ENCODE results near the gene SGSM2. TPM values are rescaled to one million over a fixed set of nuclear protein-coding genes. Genes with fewer than 3 reads are reported as not detected.

Gene SGSM2
- polyA plus RNA-seq, 3 donors = 3.0 to 130 (median 3.5) TPM

DNA sequence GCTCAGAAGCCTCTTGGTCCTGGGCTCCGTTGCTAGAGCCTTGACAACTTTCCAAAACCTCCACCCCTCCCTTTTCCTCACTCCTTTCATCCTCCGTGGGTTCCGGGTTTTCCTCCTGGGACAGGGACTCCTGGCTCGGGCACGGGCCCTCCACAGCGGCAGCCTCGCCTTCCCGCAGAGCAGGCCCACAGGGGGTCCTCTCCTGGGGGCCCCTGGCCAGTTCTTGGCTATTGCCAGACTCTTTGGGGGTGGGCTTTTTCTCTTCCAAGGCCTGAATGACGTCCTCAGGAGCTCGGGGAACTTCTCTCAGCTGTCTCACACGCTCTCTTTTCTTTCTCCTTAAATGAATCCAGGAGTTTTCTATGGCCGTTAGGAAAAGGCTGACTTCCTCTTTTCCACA is 82.9 kb downstream of the SGSM2 start:
- peaks cover 39 to 55% of the 10 kb centered on the region in 2 donors for H3K36me3 Mint-ChIP-seq
- no peak for DNase-seq
- intact Hi-C loops (cut with micrococcal nuclease) = no loop called here
- H3K4me3 Mint-ChIP-seq = no peak overlapping the region
- H3K27ac ChIP-seq (ENCODE audit: low read depth in 1 of 2, low read length in 2 of 2) = peak overlapping the region in 1 of 2 donors; percentile 20
- H3K4me1 ChIP-seq (ENCODE audit: control insufficient read depth in 1 of 2, insufficient read depth in 2 of 2, low read length in 2 of 2) = peaks cover 0 to 8% of the 10 kb centered on the region in 2 donors
- H3K9ac ChIP-seq (ENCODE audit: insufficient read depth, low read length, poor library complexity, severe bottlenecking) = no peak overlapping the region
- H3K9me3 Mint-ChIP-seq = no peaks in the 10 kb centered on the region
- H3K27ac Mint-ChIP-seq = peak overlapping the region in 3 of 7 donors; percentile 22 to 41 (median 37)
- no peaks in the 10 kb centered on the region for H3K27me3 ChIP-seq (ENCODE audit: control insufficient read depth in 2 of 2, insufficient read depth in 2 of 2, low read length in 2 of 2)
- WGBS (ENCODE audit: insufficient coverage) = 100% methylated on average over 8 of the region's 12 CpGs
- H3K4me1 Mint-ChIP-seq = peaks cover 6% of the 10 kb centered on the region
- H3K4me3 ChIP-seq (replicated peaks in 1 of 3; ENCODE audit: low read depth in 2 of 3, low read length in 3 of 3) = no peak overlapping the region
- no peaks in the 10 kb centered on the region for H3K79me2 ChIP-seq (ENCODE audit: insufficient read depth, low read length)
- H3K36me3 ChIP-seq (replicated peaks in 1 of 2; ENCODE audit: control insufficient read depth in 1 of 2, insufficient read depth in 2 of 2, low read length in 2 of 2) = peaks cover 24 to 54% of the 10 kb centered on the region in 2 donors
- H3K27me3 Mint-ChIP-seq (ENCODE audit: low read depth in 3 of 3) = peaks cover 0 to 2% (median 2%) of the 10 kb centered on the region in 3 donors
- no peaks in the 10 kb centered on the region for H3K9me3 ChIP-seq (replicated peaks in 1 of 2; ENCODE audit: control insufficient read depth in 1 of 2, insufficient read depth in 1 of 2, low read length in 2 of 2)
- no peaks in the 10 kb centered on the region for H4K20me1 ChIP-seq (ENCODE audit: insufficient read depth, low read length)
- H3K4me2 ChIP-seq (replicated peaks; ENCODE audit: extremely low read depth, low read length, poor library complexity, severe bottlenecking) = no peak overlapping the region
- TF ChIP-seq, protein P1, sequence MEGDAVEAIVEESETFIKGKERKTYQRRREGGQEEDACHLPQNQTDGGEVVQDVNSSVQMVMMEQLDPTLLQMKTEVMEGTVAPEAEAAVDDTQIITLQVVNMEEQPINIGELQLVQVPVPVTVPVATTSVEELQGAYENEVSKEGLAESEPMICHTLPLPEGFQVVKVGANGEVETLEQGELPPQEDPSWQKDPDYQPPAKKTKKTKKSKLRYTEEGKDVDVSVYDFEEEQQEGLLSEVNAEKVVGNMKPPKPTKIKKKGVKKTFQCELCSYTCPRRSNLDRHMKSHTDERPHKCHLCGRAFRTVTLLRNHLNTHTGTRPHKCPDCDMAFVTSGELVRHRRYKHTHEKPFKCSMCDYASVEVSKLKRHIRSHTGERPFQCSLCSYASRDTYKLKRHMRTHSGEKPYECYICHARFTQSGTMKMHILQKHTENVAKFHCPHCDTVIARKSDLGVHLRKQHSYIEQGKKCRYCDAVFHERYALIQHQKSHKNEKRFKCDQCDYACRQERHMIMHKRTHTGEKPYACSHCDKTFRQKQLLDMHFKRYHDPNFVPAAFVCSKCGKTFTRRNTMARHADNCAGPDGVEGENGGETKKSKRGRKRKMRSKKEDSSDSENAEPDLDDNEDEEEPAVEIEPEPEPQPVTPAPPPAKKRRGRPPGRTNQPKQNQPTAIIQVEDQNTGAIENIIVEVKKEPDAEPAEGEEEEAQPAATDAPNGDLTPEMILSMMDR (IDR thresholded peaks at IDR 0.05) = no peak
- H2AFZ ChIP-seq (ENCODE audit: insufficient read depth, low read depth, low read length, poor library complexity, severe bottlenecking) = no peak overlapping the region

GRCh38 chr17:2421315-2422147 is 84.2 kb downstream of the SGSM2 start:
- no peaks in the 10 kb centered on the region for H3K9me3 Mint-ChIP-seq
- H3K79me2 ChIP-seq (ENCODE audit: insufficient read depth, low read length) = no peaks in the 10 kb centered on the region
- no peaks in the 10 kb centered on the region for H3K4me1 ChIP-seq (ENCODE audit: control insufficient read depth in 1 of 2, insufficient read depth in 2 of 2, low read length in 2 of 2)
- H3K4me2 ChIP-seq (replicated peaks; ENCODE audit: extremely low read depth, low read length, poor library complexity, severe bottlenecking) = no peak overlapping the region
- H3K4me3 ChIP-seq (replicated peaks in 1 of 3; ENCODE audit: low read depth in 2 of 3, low read length in 3 of 3) = no peak overlapping the region
- H3K9ac ChIP-seq (ENCODE audit: insufficient read depth, low read length, poor library complexity, severe bottlenecking) = no peak overlapping the region
- H2AFZ ChIP-seq (ENCODE audit: insufficient read depth, low read depth, low read length, poor library complexity, severe bottlenecking) = no peak overlapping the region
- H3K27me3 ChIP-seq (ENCODE audit: control insufficient read depth in 2 of 2, insufficient read depth in 2 of 2, low read length in 2 of 2) = no peaks in the 10 kb centered on the region
- peak overlapping the region in 4 of 7 donors; percentile 26 to 77 (median 36) for H3K27ac Mint-ChIP-seq
- no peaks in the 10 kb centered on the region for H3K9me3 ChIP-seq (replicated peaks in 1 of 2; ENCODE audit: control insufficient read depth in 1 of 2, insufficient read depth in 1 of 2, low read length in 2 of 2)
- 98% methylated on average over 15 of the region's 27 CpGs for WGBS (ENCODE audit: insufficient coverage)
- TF ChIP-seq, protein P1 (IDR thresholded peaks at IDR 0.05) = no peak
- peaks cover 0 to 2% (median 2%) of the 10 kb centered on the region in 3 donors for H3K27me3 Mint-ChIP-seq (ENCODE audit: low read depth in 3 of 3)
- H3K4me1 Mint-ChIP-seq = no peaks in the 10 kb centered on the region
- H3K36me3 Mint-ChIP-seq = peaks cover 42 to 67% of the 10 kb centered on the region in 2 donors
- H3K4me3 Mint-ChIP-seq = no peak overlapping the region
- intact Hi-C loops (cut with micrococcal nuclease) = no loop called here
- peaks cover 24 to 63% of the 10 kb centered on the region in 2 donors for H3K36me3 ChIP-seq (replicated peaks in 1 of 2; ENCODE audit: control insufficient read depth in 1 of 2, insufficient read depth in 2 of 2, low read length in 2 of 2)
- H4K20me1 ChIP-seq (ENCODE audit: insufficient read depth, low read length) = no peaks in the 10 kb centered on the region
- no peak overlapping the region for H3K27ac ChIP-seq (ENCODE audit: low read depth in 1 of 2, low read length in 2 of 2)
- no peak for DNase-seq

Measured in CD14-positive monocyte (primary cell).